ENCODE measurements around the gene PPFIA4.

The PPFIA4 gene

DNA sequence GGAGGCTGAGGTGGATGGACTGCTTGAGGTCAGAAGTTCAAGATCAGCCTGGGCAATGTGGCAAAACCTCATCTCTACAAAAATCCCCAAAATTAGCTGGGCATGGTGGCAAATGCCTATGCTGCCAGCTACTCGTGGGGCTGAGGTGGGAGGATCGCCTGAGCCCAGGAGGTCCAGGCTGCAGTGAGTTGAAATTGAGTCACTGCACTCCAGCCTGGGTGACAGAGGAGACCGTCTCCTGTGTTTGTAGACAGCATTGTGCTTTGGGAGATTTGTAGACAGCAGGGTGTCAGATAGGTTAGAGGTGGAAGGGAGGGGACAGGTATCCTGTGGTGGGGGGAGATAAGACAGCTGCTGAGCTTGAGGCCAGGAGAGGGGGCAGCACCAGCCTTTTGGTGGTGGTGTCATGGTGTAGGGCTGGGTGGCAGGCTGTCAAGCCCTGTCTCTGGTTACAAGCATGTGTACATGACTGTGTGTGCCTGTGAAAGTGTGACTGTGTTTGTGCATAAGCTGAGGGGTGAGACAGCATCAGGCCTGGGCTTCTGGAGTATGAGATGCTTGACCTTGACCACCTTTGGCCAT is 15.2 kb downstream of the PPFIA4 start:
- DNase-seq = no peak

- DNase-seq = no peak
Observed at GRCh38 chr1:203043830-203044545, 17.7 kb downstream of the PPFIA4 start.

GRCh38 chr1:203044546-203045250 is 18.4 kb downstream of the PPFIA4 start:
- DNase-seq = peak; percentile 27

- no peak for DNase-seq
Observed at GRCh38 chr1:203045336-203045735, 19.0 kb downstream of the PPFIA4 start.

DNA sequence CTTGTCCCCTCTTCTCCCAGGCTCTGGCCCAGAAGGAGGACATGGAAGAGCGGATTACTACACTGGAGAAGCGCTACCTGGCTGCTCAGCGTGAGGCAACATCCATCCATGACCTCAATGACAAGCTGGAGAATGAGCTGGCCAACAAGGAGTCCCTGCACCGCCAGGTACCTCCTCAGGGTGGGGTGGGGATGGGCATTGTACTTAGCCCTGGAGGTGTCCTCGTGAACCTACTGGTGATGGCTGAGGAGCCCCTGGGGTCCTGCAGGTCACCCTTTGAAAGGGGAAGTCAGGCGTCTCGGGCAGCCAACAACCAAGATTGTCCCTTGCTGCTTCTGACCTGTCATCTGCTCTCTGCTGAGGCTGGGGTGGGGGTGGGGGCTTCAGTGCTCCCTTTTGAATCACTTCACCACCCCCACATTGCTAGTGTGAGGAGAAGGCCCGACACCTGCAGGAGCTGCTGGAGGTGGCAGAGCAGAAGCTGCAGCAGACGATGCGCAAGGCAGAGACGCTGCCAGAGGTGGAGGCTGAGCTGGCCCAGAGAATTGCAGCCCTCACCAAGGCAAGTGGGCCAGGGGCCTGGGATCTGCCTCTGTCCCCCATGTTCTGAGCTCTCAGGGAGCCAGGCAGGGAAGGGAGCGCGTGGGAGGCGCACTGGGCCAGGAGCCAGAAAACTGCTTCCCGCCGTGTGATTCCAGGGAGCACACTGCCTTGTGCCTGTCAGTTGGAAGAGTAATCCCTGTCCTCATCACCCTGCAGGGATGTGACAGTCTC is 19.7 kb downstream of the PPFIA4 start:
- no peak for DNase-seq

DNA sequence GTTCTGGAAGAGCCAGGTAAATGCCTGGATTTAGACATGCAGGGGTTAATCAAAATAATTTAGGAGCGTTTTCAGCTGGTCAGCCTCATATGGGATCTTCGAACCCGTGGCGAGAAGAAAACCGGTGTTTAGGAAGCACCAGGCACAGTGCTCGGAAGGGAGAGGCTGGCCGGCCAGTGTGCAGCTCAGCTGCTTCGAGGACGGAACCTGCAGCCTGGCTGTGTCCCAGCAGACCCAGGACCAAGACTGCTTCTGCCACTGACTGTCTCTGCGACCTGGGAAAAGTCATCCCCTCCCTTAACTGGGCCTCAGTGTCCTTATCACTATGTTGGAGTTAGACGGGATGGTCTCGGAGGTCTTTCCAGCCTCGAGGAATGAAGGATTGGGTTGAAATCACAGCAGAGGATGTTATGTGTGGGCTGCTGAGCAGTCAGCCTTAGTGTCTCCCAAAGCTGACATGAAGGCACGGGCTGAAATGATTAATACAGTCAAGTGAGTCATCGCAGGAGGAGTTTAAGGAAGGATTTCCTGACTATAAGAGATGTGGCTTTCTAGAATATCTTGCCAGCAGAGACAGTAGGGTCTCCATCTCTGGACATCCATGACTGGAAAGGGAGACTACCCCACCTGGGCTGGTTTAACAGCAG is 20.8 kb downstream of the PPFIA4 start:
- no peak for DNase-seq

GRCh38 chr1:203048086-203048485 is 21.8 kb downstream of the PPFIA4 start:
- DNase-seq = no peak

DNA sequence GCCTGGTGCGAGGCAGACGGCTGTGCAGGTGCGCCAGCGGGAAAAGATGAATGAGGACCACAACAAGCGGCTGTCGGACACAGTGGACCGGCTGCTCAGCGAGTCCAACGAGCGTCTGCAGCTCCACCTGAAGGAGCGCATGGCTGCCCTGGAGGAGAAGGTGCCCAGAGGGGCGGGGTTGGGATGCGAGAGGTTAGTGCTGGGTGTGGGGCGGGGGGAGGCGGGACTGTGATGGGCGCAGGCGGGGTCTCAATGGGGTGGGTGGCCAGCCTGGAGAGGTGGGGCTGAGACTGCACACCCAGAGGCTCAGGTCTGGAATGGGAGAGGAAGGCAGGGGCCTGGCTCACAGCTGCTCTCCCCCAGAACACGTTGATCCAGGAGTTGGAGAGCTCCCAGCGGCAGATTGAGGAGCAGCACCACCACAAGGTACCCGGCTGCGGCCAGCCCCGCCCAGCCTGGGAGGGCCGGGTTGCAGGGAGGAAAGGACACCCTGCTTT is 22.3 kb downstream of the PPFIA4 start:
- DNase-seq = peak; percentile 83

DNA sequence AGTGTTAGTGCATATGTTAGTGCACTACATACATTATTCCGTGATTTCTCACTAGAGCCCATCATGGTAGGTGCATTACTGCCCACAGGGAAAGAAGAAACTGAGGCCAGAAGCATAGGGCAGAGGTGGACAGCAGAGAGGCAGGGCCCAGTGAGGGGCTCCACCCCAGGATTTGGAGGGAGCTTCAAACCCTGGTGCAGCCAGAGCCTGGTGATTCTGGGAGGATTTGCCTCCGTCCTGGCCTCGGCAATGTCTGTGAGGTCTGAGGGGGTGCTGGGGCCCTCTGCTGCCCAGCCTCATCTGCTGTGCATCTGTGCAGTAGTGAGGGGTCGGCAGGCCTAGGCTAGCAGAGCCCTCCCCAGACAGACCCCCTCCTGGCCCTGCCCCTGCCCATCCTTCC is 22.8 kb downstream of the PPFIA4 start:
- DNase-seq = no peak

DNA sequence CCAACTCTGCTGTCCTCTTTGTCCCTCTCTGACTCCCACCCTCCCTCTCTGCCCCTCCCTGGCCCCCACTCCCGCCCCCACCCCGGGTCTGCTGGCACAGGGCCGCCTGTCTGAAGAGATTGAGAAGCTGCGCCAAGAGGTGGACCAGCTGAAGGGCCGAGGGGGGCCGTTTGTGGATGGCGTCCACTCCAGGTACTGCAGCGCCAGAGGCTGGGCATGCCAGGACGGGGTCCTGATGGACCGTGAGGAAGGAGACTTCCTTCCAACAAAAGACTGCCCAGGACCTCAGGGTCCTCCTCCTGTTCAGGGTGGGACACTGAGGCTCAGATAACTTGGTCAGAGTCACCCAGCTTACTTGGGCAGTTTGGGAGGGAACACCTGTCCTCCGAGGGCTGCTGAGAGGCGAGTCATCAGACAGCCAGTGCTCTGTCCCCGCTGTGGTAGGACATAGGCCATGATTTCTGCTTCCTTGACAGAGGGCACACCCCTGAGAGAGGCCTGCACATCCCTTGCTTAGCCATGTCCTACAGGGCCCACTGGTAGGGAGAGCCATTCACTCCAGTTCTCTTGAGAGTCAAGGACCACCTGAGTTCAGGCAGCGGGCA is 23.4 kb downstream of the PPFIA4 start:
- no peak for DNase-seq

GRCh38 chr1:203050826-203051225 is 24.5 kb downstream of the PPFIA4 start:
- DNase-seq = no peak

- DNase-seq = peak; percentile 92
Observed at GRCh38 chr1:203051841-203052324, 25.6 kb downstream of the PPFIA4 start.

DNA sequence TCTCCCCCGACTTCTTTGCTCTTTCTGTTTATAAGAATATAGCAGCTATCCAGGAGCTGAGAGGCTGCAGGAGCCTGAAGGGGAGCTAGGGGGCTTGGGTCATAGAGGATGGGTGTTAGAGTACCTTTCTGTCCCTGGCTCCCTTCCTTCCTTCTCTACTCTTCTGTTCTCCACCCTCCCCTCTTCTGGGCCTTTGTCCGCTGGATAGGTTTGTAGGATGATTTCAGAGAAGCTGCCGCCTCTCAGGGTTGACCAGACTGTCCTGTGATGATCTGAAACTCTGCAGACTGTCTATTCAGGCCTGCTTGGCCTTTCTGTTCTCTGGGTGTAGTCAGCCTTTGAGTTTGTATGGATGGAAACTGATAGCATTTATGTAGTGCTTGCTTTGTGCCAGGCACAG is 26.3 kb downstream of the PPFIA4 start:
- no peak for DNase-seq

DNA sequence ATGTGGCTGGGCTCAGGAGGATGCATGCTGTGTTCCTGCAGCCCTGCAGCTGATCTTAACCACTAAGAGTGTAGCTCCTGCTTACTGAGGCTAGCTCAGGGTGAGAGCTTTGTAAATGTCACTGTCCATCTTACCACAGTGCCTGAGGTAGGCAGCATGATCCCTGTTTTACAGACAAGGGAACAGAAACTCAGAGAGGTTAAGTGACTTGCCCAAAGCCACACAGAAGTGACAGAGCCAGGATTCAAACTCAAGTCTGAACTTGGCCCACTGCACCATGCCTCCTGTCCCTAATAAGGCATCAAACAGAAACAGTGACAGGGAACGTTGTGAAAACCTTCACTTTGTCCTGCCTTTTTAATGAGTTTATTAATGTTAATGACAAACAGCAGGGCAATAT is 27.9 kb downstream of the PPFIA4 start:
- no peak for DNase-seq

DNA sequence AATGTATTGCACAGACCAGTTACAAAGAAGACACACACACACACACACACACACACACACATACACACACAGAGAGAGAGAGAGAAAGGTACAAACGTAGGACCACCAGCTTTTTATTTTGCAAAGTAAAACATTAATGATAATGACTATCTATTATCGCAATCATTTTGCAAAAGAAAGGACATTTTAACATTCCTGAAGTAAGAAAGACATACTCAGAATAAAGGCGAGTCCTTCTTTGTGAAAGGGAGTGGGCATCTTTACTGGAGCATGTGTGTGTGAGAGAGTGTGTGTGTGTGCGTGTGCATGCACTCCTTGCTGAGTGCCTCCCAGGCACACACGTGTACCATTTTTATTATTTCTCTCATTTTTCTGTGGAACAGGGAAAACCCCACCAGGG is 28.4 kb downstream of the PPFIA4 start:
- DNase-seq = no peak

DNA sequence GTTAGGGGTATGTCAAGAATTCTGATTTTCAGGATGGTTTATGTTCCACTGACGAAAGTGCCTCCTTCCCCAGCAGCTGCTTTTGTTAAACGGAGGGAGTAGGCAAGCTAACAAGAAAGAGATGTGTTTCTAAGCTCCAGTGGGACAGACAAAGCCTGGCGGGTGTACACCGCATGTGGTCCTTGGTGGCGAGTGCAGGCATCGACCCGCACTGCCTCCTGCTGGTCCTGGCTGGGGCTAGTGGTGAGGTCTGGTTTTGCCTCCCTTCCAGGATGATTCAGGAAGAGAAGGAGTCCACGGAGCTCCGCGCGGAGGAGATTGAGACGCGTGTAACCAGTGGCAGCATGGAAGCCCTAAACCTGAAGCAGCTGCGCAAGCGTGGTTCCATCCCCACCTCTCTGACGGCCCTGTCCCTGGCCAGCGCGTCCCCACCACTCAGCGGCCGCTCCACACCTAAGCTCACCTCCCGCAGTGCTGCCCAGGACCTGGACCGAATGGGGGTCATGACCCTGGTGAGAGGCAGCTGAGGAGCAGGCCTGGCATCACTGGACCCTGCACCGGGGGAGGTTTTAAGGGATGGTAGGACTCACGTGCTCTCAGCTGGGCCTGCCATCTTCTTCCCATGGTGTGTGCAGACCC is 29.0 kb downstream of the PPFIA4 start:
- DNase-seq = no peak

- DNase-seq = no peak
Observed at GRCh38 chr1:203056012-203056411, 29.7 kb downstream of the PPFIA4 start.

- DNase-seq = no peak
Observed at GRCh38 chr1:203056516-203056915, 30.2 kb downstream of the PPFIA4 start.

GRCh38 chr1:203057911-203058675 is 31.8 kb downstream of the PPFIA4 start:
- no peak for DNase-seq

- DNase-seq = no peak
Observed at GRCh38 chr1:203058676-203058935, 32.3 kb downstream of the PPFIA4 start.

- no peak for DNase-seq
Observed at GRCh38 chr1:203059485-203059884, 33.2 kb downstream of the PPFIA4 start.

Data from NCI-H2171 treated with DMSO at 0.1 percent for 48 hours (cell line).